MCF 10A (cell line): ENCODE measurements around the gene PHLDA3. TPM values are rescaled to one million over a fixed set of nuclear protein-coding genes. Genes with fewer than 3 reads are reported as not detected.

Experiments
- BruUV-seq: library from RNA; stranded (reverse); fragments of 400-500 nt; replicated peaks from 2 replicates; lab custom pipeline; 2021; lab: Mats Ljungman, UMichigan
- CTCF ChIA-PET: fragments of 300-600 bp; sonication (Branson Sonifier 250); formaldehyde crosslinking; extraction: SDS; loops from one replicate; lab custom pipeline; 2021; ENCODE audit warnings: antibody characterized with exemption, inconsistent platforms; lab: Yijun Ruan, JAX
- POLR2A ChIA-PET: fragments of 300-600, 350-650 bp; sonication (Branson Sonifier 250); formaldehyde crosslinking; extraction: SDS; loops from one replicate; lab custom pipeline; 2020; ENCODE audit warnings: antibody characterized with exemption, inconsistent platforms; lab: Yijun Ruan, JAX
- DNase-seq: peaks from one replicate; pipeline ENCODE4 v3.0.0-alpha.2; 2018; ENCODE audit not compliant: unreplicated experiment
- H3K27ac Mint-ChIP-seq: one replicate; pipeline ENCODE4 v1.8.0; 2022; ENCODE audit warnings: mild to moderate bottlenecking, low read depth, mixed read lengths; ENCODE audit not compliant: unreplicated experiment
- H3K27me3 Mint-ChIP-seq: one replicate; pipeline ENCODE4 v1.8.0; 2022; ENCODE audit warnings: mixed read lengths; ENCODE audit not compliant: insufficient read depth, unreplicated experiment
- H3K36me3 Mint-ChIP-seq: one replicate; pipeline ENCODE4 v1.8.0; 2022; ENCODE audit warnings: mild to moderate bottlenecking, moderate library complexity, mixed read lengths; ENCODE audit not compliant: insufficient read depth, unreplicated experiment
- H3K4me1 Mint-ChIP-seq: one replicate; pipeline ENCODE4 v1.8.0; 2022; ENCODE audit warnings: mixed read lengths; ENCODE audit not compliant: insufficient read depth, unreplicated experiment
- H3K4me3 Mint-ChIP-seq: one replicate; pipeline ENCODE4 v1.8.0; 2022; ENCODE audit warnings: mild to moderate bottlenecking, moderate library complexity, mixed read lengths; ENCODE audit not compliant: unreplicated experiment
- H3K9me3 Mint-ChIP-seq: one replicate; pipeline ENCODE4 v1.8.0; 2022; ENCODE audit warnings: mixed read lengths; ENCODE audit not compliant: unreplicated experiment
- CTCF ChIP-seq: fragments of 200-600 bp; IDR thresholded peaks from one replicate; pipeline ENCODE4 v1.8.0; 2022; ENCODE audit warnings: antibody characterized with exemption, mild to moderate bottlenecking; ENCODE audit not compliant: unreplicated experiment
- intact Hi-C: fragments of 100-400 bp; cut with micrococcal nuclease; formaldehyde crosslinking; loops from 2 replicates; pipeline ENCODE4 v1.14.1; 2022
- total RNA-seq: library from RNA; stranded (reverse); gene quantifications from 2 replicates; pipeline ENCODE4 v1.2.3, GENCODE V29; 2022

The PHLDA3 gene
- total RNA-seq, 1 experiment from 2014 or later = 169 TPM

GRCh38 chr1:201460814-201461644 lies 8.0 kb downstream of the PHLDA3 start:
- peak overlapping the region; percentile 93 for H3K27ac Mint-ChIP-seq
- peak overlapping the region; percentile 56 for H3K4me3 Mint-ChIP-seq
- no peak for TF ChIP-seq CTCF
- BruUV-seq = no TSS peak
- POLR2A ChIA-PET = interaction anchor here (0.6 to 43.8 kb wide), 31 partner anchors 9 to 805 kb away, joined by 3 to 1388 read pairs (median 5); partner anchors contain the start of genes CSRP1, IPO9, PHLDA3 and TIMM17A
- CTCF ChIA-PET = interaction anchor here (0.6 to 70.3 kb wide), 9 partner anchors 8 to 822 kb away, joined by 3 to 3816 read pairs (median 5); partner anchors contain the start of genes CSRP1 and PHLDA3
- H3K27me3 Mint-ChIP-seq = no peaks in the 10 kb centered on the region
- H3K4me1 Mint-ChIP-seq = peaks cover 79% of the 10 kb centered on the region
- intact Hi-C loops = loop anchor here (1.0 kb wide), 1 partner anchor 8 kb away; the partner anchor contains the start of gene PHLDA3
- H3K9me3 Mint-ChIP-seq = no peaks in the 10 kb centered on the region
- peaks cover 50% of the 10 kb centered on the region for H3K36me3 Mint-ChIP-seq
- peak; percentile 99 for DNase-seq

GRCh38 chr1:201459775-201460174 lies 9.2 kb downstream of the PHLDA3 start:
- TF ChIP-seq CTCF = no peak
- no TSS peak for BruUV-seq
- Mint-ChIP-seq H3K4me3 (no peak overlapping the region), H3K36me3 (peaks cover 38% of the 10 kb centered on the region), H3K27ac (peak overlapping the region; percentile 93), H3K4me1 (peaks cover 76% of the 10 kb centered on the region), H3K9me3 (no peaks in the 10 kb centered on the region), H3K27me3 (no peaks in the 10 kb centered on the region)
- POLR2A ChIA-PET = interaction anchor here (3.8 to 43.8 kb wide), 4 partner anchors 8 to 52 kb away, joined by 29 to 1388 read pairs (median 808); partner anchors contain the start of genes CSRP1 and PHLDA3
- no peak for DNase-seq
- intact Hi-C loops = no loop called here
- CTCF ChIA-PET = interaction anchor here (1.5 to 70.3 kb wide), 4 partner anchors 9 to 44 kb away, joined by 4 to 3816 read pairs (median 202); partner anchors contain the start of genes CSRP1 and PHLDA3

GRCh38 chr1:201459052-201459451 lies 9.9 kb downstream of the PHLDA3 start:
- ChIA-PET POLR2A (interaction anchor here (12.3 to 43.8 kb wide), 3 partner anchors 7 to 44 kb away, joined by 227 to 1388 read pairs (median 1388); partner anchors contain the start of genes CSRP1 and PHLDA3), CTCF (interaction anchor here (14.4 to 70.3 kb wide), 3 partner anchors 10 to 45 kb away, joined by 153 to 3816 read pairs (median 250); partner anchors contain the start of gene CSRP1)
- Mint-ChIP-seq H3K27ac (no peak overlapping the region), H3K4me1 (peaks cover 70% of the 10 kb centered on the region), H3K4me3 (no peak overlapping the region), H3K36me3 (peaks cover 31% of the 10 kb centered on the region), H3K9me3 (no peaks in the 10 kb centered on the region), H3K27me3 (no peaks in the 10 kb centered on the region)
- no peak for TF ChIP-seq CTCF
- no peak for DNase-seq
- intact Hi-C loops = no loop called here
- BruUV-seq = no TSS peak
